Activated CD8-positive, alpha-beta T cell treated with anti-CD3 and anti-CD28 coated beads for 36 hours (primary cell): ENCODE results near the gene SHMT2. TPM values are rescaled to one million over a fixed set of nuclear protein-coding genes. Genes with fewer than 3 reads are reported as not detected.
"Not testable (repeated sequence)": the region's sequence is repeated elsewhere in the genome, so short reads cannot be mapped to it uniquely, and the experiment has no call there.

Source experiments
- ATAC-seq: fragments of 200-7000 bp; cut with Tn5 transposase; one replicate; pipeline ENCODE4 v1.10.0; 2021; ENCODE audit warnings: mild to moderate bottlenecking, moderate library complexity
- CTCF ChIA-PET: fragments of 350-600 bp; sonication (Branson Sonifier 250); formaldehyde crosslinking; loops from one replicate; lab custom pipeline; 2021; ENCODE audit warnings: antibody characterized with exemption; lab: Charles Lee
- POLR2A ChIA-PET: fragments of 350-600 bp; sonication (Branson Sonifier 250); formaldehyde crosslinking; loops from one replicate; lab custom pipeline; 2021; ENCODE audit warnings: antibody characterized with exemption; lab: Charles Lee
- DNase-seq: peaks from one replicate; pipeline ENCODE4 v3.0.0-alpha.2; 2020
- H3K27ac Mint-ChIP-seq: one replicate; pipeline ENCODE4 v1.8.0; 2021; ENCODE audit warnings: mild to moderate bottlenecking, mixed read lengths
- H3K27me3 Mint-ChIP-seq: one replicate; pipeline ENCODE4 v1.8.0; 2021; ENCODE audit warnings: mixed read lengths
- H3K36me3 Mint-ChIP-seq: one replicate; pipeline ENCODE4 v1.8.0; 2021; ENCODE audit warnings: low read depth, mixed read lengths
- H3K4me1 Mint-ChIP-seq: one replicate; pipeline ENCODE4 v1.8.0; 2021; ENCODE audit warnings: low read depth, mixed read lengths
- H3K4me3 Mint-ChIP-seq: one replicate; pipeline ENCODE4 v1.8.0; 2021; ENCODE audit warnings: mild to moderate bottlenecking, moderate library complexity, mixed read lengths
- H3K9me3 Mint-ChIP-seq: one replicate; pipeline ENCODE4 v1.8.0; 2021; ENCODE audit warnings: mixed read lengths
- CTCF ChIP-seq: fragments of 200-600 bp; IDR thresholded peaks from one replicate; pipeline ENCODE4 v1.8.0; 2022; ENCODE audit warnings: antibody characterized with exemption, mild to moderate bottlenecking
- intact Hi-C: fragments of 100-400 bp; cut with micrococcal nuclease; formaldehyde crosslinking; loops from one replicate; pipeline ENCODE4 v1.10.0; 2022
- total RNA-seq, 2 experiments: library from RNA; stranded (reverse); gene quantifications; one replicate each; pipeline ENCODE4 v1.2.3, GENCODE V29; 2021

Gene SHMT2
- total RNA-seq, 2 experiments from 2014 or later = 480 to 529 TPM

- CTCF ChIA-PET = interaction anchor here (0.9 to 2.2 kb wide), 5 partner anchors 28 to 191 kb away, joined by 3 to 9 read pairs (median 4); partner anchors contain the start of gene GLI1
- ATAC-seq = no peak
- Mint-ChIP-seq H3K27me3 (no peaks in the 10 kb centered on the region), H3K9me3 (no peaks in the 10 kb centered on the region), H3K36me3 (peaks cover 28% of the 10 kb centered on the region), H3K4me1 (peaks cover 14% of the 10 kb centered on the region), H3K27ac (no peak overlapping the region), H3K4me3 (no peak overlapping the region)
- DNase-seq = no peak
- POLR2A ChIA-PET = interaction anchor here (0.6 to 0.7 kb wide), 2 partner anchors 177 to 267 kb away, joined by 3 read pairs; no protein-coding TSS in a partner anchor
- no peak for TF ChIP-seq CTCF
- intact Hi-C loops = no loop called here
Measured at GRCh38 chr12:57270966-57271470, 41.5 kb downstream of the SHMT2 start.

- TF ChIP-seq CTCF = no peak
- ChIA-PET CTCF (interaction anchor here (0.8 to 2.5 kb wide), 6 partner anchors 9 to 186 kb away, joined by 3 to 7 read pairs (median 4); no protein-coding TSS in a partner anchor), POLR2A (interaction anchor here (1.0 kb wide), 1 partner anchor 10 kb away, joined by 3 read pairs; no protein-coding TSS in a partner anchor)
- no peak overlapping the region for H3K4me3 Mint-ChIP-seq
- H3K27ac Mint-ChIP-seq = no peak overlapping the region
- no peak for ATAC-seq
- peaks cover 12% of the 10 kb centered on the region for H3K4me1 Mint-ChIP-seq
- intact Hi-C loops = no loop called here
- H3K36me3 Mint-ChIP-seq = peaks cover 29% of the 10 kb centered on the region
- no peaks in the 10 kb centered on the region for H3K27me3 Mint-ChIP-seq
- no peak for DNase-seq
- H3K9me3 Mint-ChIP-seq = no peaks in the 10 kb centered on the region
Measured at GRCh38 chr12:57272337-57273151, 43.0 kb downstream of the SHMT2 start.

- no peak overlapping the region for H3K27ac Mint-ChIP-seq
- no peak for TF ChIP-seq CTCF
- ATAC-seq (no peak), DNase-seq (no peak)
- ChIA-PET CTCF (interaction anchor here (0.8 to 2.5 kb wide), 6 partner anchors 12 to 185 kb away, joined by 3 to 7 read pairs (median 4); no protein-coding TSS in a partner anchor), POLR2A (interaction anchor here (1.0 kb wide), 1 partner anchor 9 kb away, joined by 3 read pairs; no protein-coding TSS in a partner anchor)
- peaks cover 5% of the 10 kb centered on the region for H3K4me1 Mint-ChIP-seq
- H3K4me3 Mint-ChIP-seq = no peak overlapping the region
- peaks cover 33% of the 10 kb centered on the region for H3K36me3 Mint-ChIP-seq
- no peaks in the 10 kb centered on the region for H3K9me3 Mint-ChIP-seq
- no peaks in the 10 kb centered on the region for H3K27me3 Mint-ChIP-seq
- intact Hi-C loops = no loop called here
Measured at GRCh38 chr12:57273516-57273915, 44.0 kb downstream of the SHMT2 start.

GRCh38 chr12:57276233-57276632 is 46.7 kb downstream of the SHMT2 start:
- peaks cover 40% of the 10 kb centered on the region for H3K36me3 Mint-ChIP-seq

GRCh38 chr12:57276935-57277563 is 47.5 kb downstream of the SHMT2 start:
- Mint-ChIP-seq H3K36me3 (peaks cover 41% of the 10 kb centered on the region), H3K4me3 (no peak overlapping the region), H3K27me3 (no peaks in the 10 kb centered on the region), H3K4me1 (peaks cover 25% of the 10 kb centered on the region), H3K9me3 (no peaks in the 10 kb centered on the region), H3K27ac (no peak overlapping the region)
- CTCF ChIA-PET = interaction anchor here (0.8 to 2.5 kb wide), 14 partner anchors 9 to 183 kb away, joined by 3 to 10 read pairs (median 4); partner anchors contain the start of genes GLI1 and INHBE
- POLR2A ChIA-PET = interaction anchor here (0.5 to 0.7 kb wide), 3 partner anchors 10 to 25 kb away, joined by 3 read pairs; no protein-coding TSS in a partner anchor
- ATAC-seq = no peak
- intact Hi-C loops = no loop called here
- peak; percentile 19 for TF ChIP-seq CTCF
- DNase-seq = peak; percentile 67

More at GRCh38 chr12:57276233-57276632, 46.7 kb downstream of the SHMT2 start:
- CTCF ChIA-PET = interaction anchor here (1.2 to 1.9 kb wide), 4 partner anchors 33 to 182 kb away, joined by 4 to 8 read pairs (median 5); partner anchors contain the start of genes GLI1 and INHBE
- H3K4me1 Mint-ChIP-seq = peaks cover 25% of the 10 kb centered on the region
- intact Hi-C loops, ATAC-seq, H3K9me3 Mint-ChIP-seq, H3K4me3 Mint-ChIP-seq, H3K27ac Mint-ChIP-seq, H3K27me3 Mint-ChIP-seq, POLR2A ChIA-PET, DNase-seq: not testable (repeated sequence)
